Endothelial cell of umbilical vein (primary cell): ENCODE data around the gene BORCS5. TPM values are rescaled to one million over a fixed set of nuclear protein-coding genes. Genes with fewer than 3 reads are reported as not detected.

Source experiments
- BruUV-seq: library from RNA; stranded (reverse); fragments of 400-500 nt; replicated peaks from 2 replicates; lab custom pipeline; 2021; lab: Mats Ljungman, UMichigan
- CTCF ChIA-PET: fragments of 300-600, 350-600 bp; sonication (Branson Sonifier 250); formaldehyde crosslinking; loops from one replicate; lab custom pipeline; 2021; ENCODE audit warnings: antibody characterized with exemption, inconsistent platforms; lab: Charles Lee
- POLR2A ChIA-PET: fragments of 300-600, 350-600 bp; sonication (Branson Sonifier 250); formaldehyde crosslinking; loops from one replicate; lab custom pipeline; 2021; ENCODE audit warnings: antibody characterized with exemption, inconsistent platforms; lab: Charles Lee
- DNase-seq: peaks from one replicate; pipeline ENCODE4 v3.0.0-alpha.2; 2011; ENCODE audit warnings: low read depth, low spot score
- FAIRE-seq: peaks from 2 replicates; lab custom pipeline; 2011; peaks lifted over from hg19 to GRCh38; lab: Jason Lieb, UNC
- H2AFZ ChIP-seq: 2 replicates; pipeline ENCODE4 v1.6.0; 2012; ENCODE audit warnings: low read depth, low read length, control low read depth, inconsistent platforms
- H3K27ac ChIP-seq: 2 replicates; pipeline ENCODE4 v1.5.1; 2011; ENCODE audit warnings: low read depth, mild to moderate bottlenecking, control low read depth, low read length, moderate library complexity; ENCODE audit not compliant: insufficient read depth
- H3K27me3 ChIP-seq, 2 experiments: 2 replicates each; pipeline versions ENCODE4 v1.6.0 to v1.6.1; 2011; ENCODE audit warnings: low read length in 2 of 2, mixed read lengths in 1 of 2; ENCODE audit not compliant: control insufficient read depth in 2 of 2, insufficient read depth in 2 of 2
- H3K36me3 ChIP-seq, 2 experiments: 2 replicates in 1 of 2; 3 replicates in 1 of 2; pipeline ENCODE4 v1.5.1; 2011; ENCODE audit warnings: low read length in 2 of 2, mild to moderate bottlenecking in 1 of 2, moderate library complexity in 1 of 2; ENCODE audit not compliant: control insufficient read depth in 2 of 2, insufficient read depth in 2 of 2; ENCODE audit errors: extremely low read depth in 1 of 2
- H3K4me1 ChIP-seq: 3 replicates; pipeline ENCODE4 v1.5.1; 2011; ENCODE audit warnings: mild to moderate bottlenecking, low read length; ENCODE audit not compliant: control insufficient read depth, insufficient read depth; ENCODE audit errors: extremely low read depth
- H3K4me2 ChIP-seq: 2 replicates; pipeline ENCODE4 v1.6.1; 2011; ENCODE audit warnings: low read length, control low read depth, mixed read lengths; ENCODE audit not compliant: insufficient read depth
- H3K4me3 ChIP-seq, 3 experiments: fragments of 200-600 bp in 1 of 3; sonication (generic), shearing (Covaris generic) in 1 of 3; replicated peaks in 1 of 3; 2 replicates each; pipeline ENCODE4 v1.5.1; 2011 to 2016; ENCODE audit warnings: control low read depth in 3 of 3, low read length in 3 of 3, mild to moderate bottlenecking in 2 of 3, inconsistent platforms in 1 of 3, low read depth in 1 of 3, moderate library complexity in 1 of 3; ENCODE audit not compliant: insufficient read depth in 1 of 3
- H3K79me2 ChIP-seq: 2 replicates; pipeline ENCODE4 v1.6.0; 2012; ENCODE audit warnings: low read length, inconsistent platforms; ENCODE audit not compliant: control insufficient read depth, insufficient read depth
- H3K9ac ChIP-seq: replicated peaks from 2 replicates; pipeline ENCODE3; 2011; ENCODE audit warnings: low read length, control low read depth; ENCODE audit not compliant: insufficient read depth; ENCODE audit errors: extremely low read depth
- H3K9me1 ChIP-seq: replicated peaks from 3 replicates; pipeline ENCODE4 v1.6.0; 2011; ENCODE audit warnings: mild to moderate bottlenecking, low read length; ENCODE audit not compliant: control insufficient read depth, insufficient read depth; ENCODE audit errors: extremely low read depth
- H3K9me3 ChIP-seq: replicated peaks from 2 replicates; pipeline ENCODE4 v1.5.1; 2012; ENCODE audit warnings: low read length, inconsistent platforms; ENCODE audit not compliant: control insufficient read depth, insufficient read depth
- H4K20me1 ChIP-seq: replicated peaks from 2 replicates; pipeline ENCODE3; 2011; ENCODE audit warnings: mild to moderate bottlenecking, low read length; ENCODE audit not compliant: control insufficient read depth, insufficient read depth; ENCODE audit errors: extremely low read depth
- FOS ChIP-seq: IDR thresholded peaks from 2 replicates; pipeline ENCODE4 v1.6.1; 2011; ENCODE audit warnings: mild to moderate bottlenecking, low read length, moderate library complexity, borderline replicate concordance; ENCODE audit not compliant: insufficient read depth
- GATA2 ChIP-seq: IDR thresholded peaks from 2 replicates; pipeline ENCODE4 v1.7.0; 2011; ENCODE audit warnings: low read depth, mild to moderate bottlenecking, moderate library complexity, mixed read lengths, low read length; ENCODE audit not compliant: insufficient read length, insufficient read depth
- JUN ChIP-seq: IDR thresholded peaks from 2 replicates; pipeline ENCODE4 v1.6.1; 2011; ENCODE audit warnings: borderline replicate concordance, low read depth; ENCODE audit not compliant: insufficient read length, insufficient read depth
- MAX ChIP-seq: IDR thresholded peaks from 2 replicates; pipeline ENCODE4 v1.6.1; 2011; ENCODE audit not compliant: insufficient read depth, insufficient read length
- dilution Hi-C: fragments of 300-500 bp; cut with MboI; formaldehyde crosslinking; loops from one replicate; pipeline ENCODE4 v1.15.0; 2019; ENCODE audit warnings: low sequenced_read_pairs; ENCODE audit not compliant: extremely low pct_ligation_motif_present
- intact Hi-C: fragments of 100-400 bp; cut with micrococcal nuclease; formaldehyde crosslinking; loops from one replicate; pipeline ENCODE4 v1.10.0; 2022
- polyA plus RNA-seq, 4 experiments: library from polyadenylated mRNA; depleted of rRNA in 3 of 4; stranded (reverse) in 3 of 4; unstranded in 1 of 4; fragments of >200 nt; gene quantifications; 2 replicates each; pipeline versions ENCODE4 v1.2.1 to v1.2.3, GENCODE V29; 2011 to 2012; ENCODE audit warnings: missing spikeins in 1 of 4
- total RNA-seq: library from RNA; stranded (reverse); gene quantifications from 2 replicates; pipeline ENCODE4 v1.2.3, GENCODE V29; 2021

The BORCS5 gene
- total and polyA plus RNA-seq, 2 donors (not counting 3 experiments of a cell fraction or from before 2014, with no cell fraction given) = 8.3 to 10.5 TPM

- peaks cover 16% of the 10 kb centered on the region for H3K4me1 ChIP-seq
- H4K20me1 ChIP-seq = no peaks in the 10 kb centered on the region
- intact Hi-C loops = loop anchor here (1.0 to 5.0 kb wide), 3 partner anchors 36 to 98 kb away; partner anchors contain the start of gene DUSP16
- ChIA-PET CTCF (interaction anchor here (0.9 to 2.5 kb wide), 7 partner anchors 9 to 98 kb away, joined by 3 to 9 read pairs (median 3); no protein-coding TSS in a partner anchor), POLR2A (interaction anchor here (0.6 kb wide), 2 partner anchors 8 to 37 kb away, joined by 3 to 5 read pairs; no protein-coding TSS in a partner anchor)
- no peaks in the 10 kb centered on the region for H3K79me2 ChIP-seq
- no peak for TF ChIP-seq MAX
- peak; percentile 75 for TF ChIP-seq FOS
- TF ChIP-seq JUN = peak; percentile 74
- peak; percentile 4 for TF ChIP-seq GATA2
- TSS peak; percentile 98 for BruUV-seq
- H3K27me3 ChIP-seq = no peaks in the 10 kb centered on the region
- no peak overlapping the region for H3K4me3 ChIP-seq
- peak overlapping the region; percentile 87 for H3K27ac ChIP-seq
- H3K9me3 ChIP-seq = no peaks in the 10 kb centered on the region
- H3K9me1 ChIP-seq = no peaks in the 10 kb centered on the region
- H2AFZ ChIP-seq = peak overlapping the region; percentile 64
- FAIRE-seq = peak; percentile 80
- peak overlapping the region; percentile 43 for H3K4me2 ChIP-seq
- dilution Hi-C loops = no loop called here
- peak overlapping the region; percentile 59 for H3K9ac ChIP-seq
- peaks cover 0 to 4% of the 10 kb centered on the region in 2 experiments for H3K36me3 ChIP-seq
- peak; percentile 80 for DNase-seq
Measured at GRCh38 chr12:12474931-12475795, 118.3 kb downstream of the BORCS5 start.
